ENCODE results near the gene COL5A3.
"Not testable (repeated sequence)": the region's sequence is repeated elsewhere in the genome, so short reads cannot be mapped to it uniquely, and the experiment has no call there.

The COL5A3 gene

GRCh38 chr19:9958379-9958821 lies 51.9 kb downstream of the COL5A3 start:
- no peak overlapping the region for H3K27ac ChIP-seq
- TF ChIP-seq CTCF (conservative IDR thresholded peaks at IDR 0.05), result no peak

DNA sequence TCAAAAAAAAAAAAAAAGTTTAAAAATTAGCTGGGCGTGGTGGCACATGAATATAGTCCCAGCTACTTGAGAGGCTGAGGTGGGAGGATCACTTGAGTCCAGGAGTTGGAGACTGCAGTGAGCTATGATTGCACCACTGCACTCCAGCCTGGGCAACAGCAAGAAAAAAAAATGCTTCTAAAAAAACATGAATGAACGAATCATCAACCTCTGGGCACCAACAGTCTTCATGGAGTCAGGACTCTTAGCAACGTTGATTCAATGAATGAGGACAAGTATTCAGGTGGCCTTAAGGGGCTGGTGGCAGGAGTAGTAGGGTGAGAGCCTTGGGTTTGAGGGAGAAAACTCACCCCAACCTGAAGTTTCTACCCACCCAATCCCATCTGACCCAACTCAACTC lies 53.3 kb downstream of the COL5A3 start:
- no peak overlapping the region for H3K27ac ChIP-seq
- no peak for TF ChIP-seq CTCF (conservative IDR thresholded peaks at IDR 0.05)

DNA sequence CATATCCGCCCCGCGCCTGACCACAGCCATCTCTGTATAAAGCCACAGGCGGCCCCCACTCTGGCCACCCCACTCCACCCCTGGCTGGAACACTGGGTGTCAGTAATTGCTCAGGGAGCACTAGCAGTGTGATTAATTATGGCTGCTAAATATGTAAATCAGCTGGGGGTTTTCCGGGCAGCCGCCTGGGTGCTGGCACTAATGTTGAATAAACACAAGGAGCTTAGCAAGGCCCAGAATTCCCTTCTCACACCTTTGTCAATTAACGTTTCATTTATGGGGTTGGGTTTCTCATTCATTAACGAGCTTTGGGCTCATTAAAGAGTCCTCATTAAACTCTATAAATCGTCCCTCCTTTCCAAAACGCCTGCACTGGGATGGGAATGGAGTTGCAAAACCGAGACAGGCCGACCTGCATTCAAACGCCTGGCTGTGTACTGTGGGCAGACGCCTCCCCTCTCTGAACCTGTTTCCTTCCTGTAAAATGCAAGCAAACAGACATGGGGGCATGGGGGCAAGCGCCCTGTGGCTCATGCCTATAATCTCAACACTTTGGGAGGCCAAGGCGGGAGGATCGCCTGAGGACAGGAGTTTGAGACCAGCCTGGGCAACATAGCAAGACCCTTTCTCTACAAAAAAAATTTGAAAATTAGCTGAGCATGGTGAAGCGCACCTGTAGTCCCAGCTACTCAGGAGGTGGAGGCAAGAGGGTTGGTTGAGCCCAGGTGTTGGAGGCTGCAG lies 56.3 kb downstream of the COL5A3 start:
- H3K27ac ChIP-seq, result no peak overlapping the region
- no peak for TF ChIP-seq CTCF (conservative IDR thresholded peaks at IDR 0.05)

DNA sequence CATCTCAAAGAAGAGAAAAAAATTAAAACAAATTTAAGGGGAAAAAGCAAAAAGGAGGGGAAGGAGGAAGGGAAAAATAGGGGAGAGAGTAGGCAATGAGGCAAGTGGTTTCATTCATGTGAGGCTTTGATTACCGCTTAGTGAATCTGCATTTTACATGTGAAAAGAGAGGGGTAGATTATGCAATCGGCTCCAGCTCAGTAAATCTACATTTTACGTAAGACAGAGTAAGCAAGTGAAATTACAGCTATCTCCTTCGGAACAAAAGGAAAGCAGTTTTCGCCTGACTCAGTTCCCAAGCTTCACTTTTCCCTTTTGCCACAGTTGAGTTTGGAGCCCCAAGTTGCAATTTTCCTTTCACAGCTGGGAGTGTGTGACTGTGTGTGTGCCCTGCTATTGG lies 58.0 kb downstream of the COL5A3 start:
- TF ChIP-seq CTCF (conservative IDR thresholded peaks at IDR 0.05), result no peak
- H3K27ac ChIP-seq, result no peak overlapping the region

DNA sequence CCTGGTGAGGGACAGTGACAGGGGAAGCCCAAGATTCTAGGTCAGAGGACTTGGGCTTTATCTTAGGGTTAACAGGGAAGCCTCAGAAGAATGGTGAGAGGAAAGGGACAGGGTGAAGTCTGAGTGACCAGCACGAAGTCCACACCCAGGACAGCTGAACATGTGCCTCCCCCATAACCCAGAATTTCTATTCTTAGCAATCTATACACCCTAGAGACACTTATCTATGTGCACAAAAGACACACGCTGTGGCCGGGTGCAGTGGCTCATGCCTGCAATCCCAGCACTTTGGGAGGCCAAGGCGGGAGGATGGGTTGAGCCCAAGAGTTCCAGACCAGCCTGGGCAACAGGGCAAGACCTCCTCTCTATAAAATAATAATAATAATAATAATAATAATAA lies 62.9 kb downstream of the COL5A3 start:
- no peak overlapping the region for H3K27ac ChIP-seq
- TF ChIP-seq CTCF (conservative IDR thresholded peaks at IDR 0.05), result no peak

GRCh38 chr19:9946528-9947125 lies 63.7 kb downstream of the COL5A3 start:
- H3K27ac ChIP-seq, result not testable (repeated sequence)

DNA sequence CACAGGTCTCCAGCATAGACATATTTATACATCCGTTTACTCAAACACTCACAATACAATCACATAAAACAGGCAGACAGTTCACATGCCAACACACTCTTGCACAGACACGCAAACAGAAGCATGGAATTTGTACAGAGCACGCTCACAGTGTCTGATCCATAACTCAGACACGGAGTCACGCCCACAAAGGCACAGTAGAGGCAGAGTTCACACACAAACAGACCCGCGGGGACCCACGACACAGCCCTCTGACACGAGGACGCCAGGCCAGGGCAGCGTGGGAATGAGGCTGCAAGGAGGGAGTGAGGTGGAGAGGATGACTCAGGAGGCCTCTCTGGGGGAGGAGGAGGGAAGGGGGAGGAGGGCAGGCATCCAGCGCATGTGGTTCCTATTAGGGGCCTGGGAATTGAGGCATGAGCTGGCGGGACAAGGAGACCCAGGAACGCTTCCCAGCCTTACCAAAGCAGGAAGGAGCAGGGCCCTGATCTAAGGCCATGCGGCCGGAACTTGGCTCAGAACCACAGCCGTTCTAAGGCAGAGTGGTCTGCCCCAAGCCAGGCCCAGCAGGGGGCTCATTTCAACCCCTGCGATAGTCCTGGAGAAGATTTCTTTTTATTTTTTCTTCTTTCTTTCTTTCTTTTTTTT lies 64.9 kb downstream of the COL5A3 start:
- no peak overlapping the region for H3K27ac ChIP-seq
- no peak for TF ChIP-seq CTCF (conservative IDR thresholded peaks at IDR 0.05)

GRCh38 chr19:9943744-9944143 lies 66.6 kb downstream of the COL5A3 start:
- no peak overlapping the region for H3K27ac ChIP-seq
- TF ChIP-seq CTCF (conservative IDR thresholded peaks at IDR 0.05), result no peak
